Smooth muscle cell (in vitro differentiated cells): ENCODE data around the gene WDFY2. TPM values are rescaled to one million over a fixed set of nuclear protein-coding genes. Genes with fewer than 3 reads are reported as not detected.

Experiments used
- DNase-seq: peaks from one replicate; lab custom pipeline; 2025; ENCODE audit not compliant: unreplicated experiment; lab: John Stamatoyannopoulos, UW
- H2AFZ ChIP-seq: fragments of 200-600 bp; sonication (generic); 2 replicates; pipeline ENCODE4 v1.6.0; 2016; ENCODE audit warnings: antibody characterized with exemption, low read depth, mild to moderate bottlenecking
- H3F3A ChIP-seq: fragments of 200-600 bp; sonication (generic); 2 replicates; pipeline ENCODE4 v1.6.0; 2017; ENCODE audit warnings: antibody characterized with exemption, low read depth
- H3K27ac ChIP-seq: fragments of 200-600 bp; sonication (generic); 2 replicates; pipeline ENCODE4 v1.5.1; 2016; ENCODE audit warnings: low read depth, mild to moderate bottlenecking
- H3K27me3 ChIP-seq: fragments of 200-600 bp; sonication (generic); 2 replicates; pipeline ENCODE4 v1.6.1; 2016; ENCODE audit warnings: low read depth, mild to moderate bottlenecking
- H3K36me3 ChIP-seq: fragments of 200-600 bp; sonication (generic); 2 replicates; pipeline ENCODE4 v1.5.1; 2016; ENCODE audit warnings: low read depth
- H3K4me1 ChIP-seq: fragments of 200-600 bp; sonication (generic); 2 replicates; pipeline ENCODE4 v1.5.1; 2016; ENCODE audit warnings: low read depth
- H3K4me2 ChIP-seq: fragments of 200-600 bp; sonication (generic); 2 replicates; pipeline ENCODE4 v1.6.0; 2016; ENCODE audit warnings: mild to moderate bottlenecking
- H3K4me3 ChIP-seq: fragments of 200-600 bp; sonication (generic); 2 replicates; pipeline ENCODE4 v1.5.1; 2016; ENCODE audit warnings: mild to moderate bottlenecking
- H3K79me2 ChIP-seq: fragments of 200-600 bp; sonication (generic); 2 replicates; pipeline ENCODE4 v1.6.0; 2016; ENCODE audit warnings: low read depth, mild to moderate bottlenecking
- H3K9ac ChIP-seq: fragments of 200-600 bp; sonication (generic); 2 replicates; pipeline ENCODE4 v1.6.0; 2016; ENCODE audit warnings: low read depth
- H3K9me3 ChIP-seq: fragments of 200-600 bp; sonication (generic); replicated peaks from 2 replicates; pipeline ENCODE4 v1.5.1; 2016; ENCODE audit warnings: low read depth
- H4K20me1 ChIP-seq: fragments of 200-600 bp; sonication (generic); 2 replicates; pipeline ENCODE4 v1.6.0; 2016; ENCODE audit warnings: low read depth
- WGBS: methylation state at CpG from one replicate; pipeline ENCODE4 v1.1.7; 2016; ENCODE audit warnings: low lambda C conversion rate; 5-methylcytosine and 5-hydroxymethylcytosine counted together
- polyA plus RNA-seq: library from polyadenylated mRNA; unstranded; fragments of >200 nt; fragmentation: Nextera tagmentation; extraction: Ambion mirVana; gene quantifications from 2 replicates; pipeline ENCODE4 v1.2.1, GENCODE V29; 2016
- total RNA-seq: library from RNA; depleted of rRNA; stranded (reverse); fragments of >200 nt; gene quantifications from 2 replicates; pipeline ENCODE4 v1.2.3, GENCODE V29; 2014
- TF ChIP-seq, protein P1 (sequence below): fragments of 200-600 bp; sonication (generic); IDR thresholded peaks from 2 replicates; pipeline ENCODE4 v1.5.1; 2017; ENCODE audit warnings: borderline replicate concordance, mild to moderate bottlenecking, antibody characterized with exemption; ENCODE audit not compliant: insufficient read depth, poor library complexity, severe bottlenecking

Gene WDFY2
- total and polyA plus RNA-seq, 2 experiments from 2014 or later: 6.6 to 13.7 TPM

DNA sequence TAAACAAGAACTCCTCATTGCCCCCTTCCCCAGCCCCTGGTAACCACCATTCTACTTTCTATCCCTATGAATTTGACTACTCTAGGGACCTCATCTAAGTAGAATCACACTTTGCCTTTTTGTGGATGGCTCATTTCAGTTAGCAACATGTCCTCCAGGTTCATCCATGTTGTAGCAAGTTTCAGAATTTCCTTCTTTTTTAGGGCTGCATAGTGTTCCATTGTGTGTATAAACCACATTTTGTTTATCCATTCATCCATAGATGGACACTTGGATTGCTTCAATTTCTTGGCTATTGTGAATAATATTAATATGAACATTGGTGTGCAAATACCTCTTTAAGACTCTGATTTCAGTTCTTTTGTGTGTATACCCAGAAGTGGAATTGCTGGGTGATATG, 224.5 kb downstream of the WDFY2 start:
- no peaks in the 10 kb centered on the region for H3K36me3 ChIP-seq
- TF ChIP-seq, protein P1, sequence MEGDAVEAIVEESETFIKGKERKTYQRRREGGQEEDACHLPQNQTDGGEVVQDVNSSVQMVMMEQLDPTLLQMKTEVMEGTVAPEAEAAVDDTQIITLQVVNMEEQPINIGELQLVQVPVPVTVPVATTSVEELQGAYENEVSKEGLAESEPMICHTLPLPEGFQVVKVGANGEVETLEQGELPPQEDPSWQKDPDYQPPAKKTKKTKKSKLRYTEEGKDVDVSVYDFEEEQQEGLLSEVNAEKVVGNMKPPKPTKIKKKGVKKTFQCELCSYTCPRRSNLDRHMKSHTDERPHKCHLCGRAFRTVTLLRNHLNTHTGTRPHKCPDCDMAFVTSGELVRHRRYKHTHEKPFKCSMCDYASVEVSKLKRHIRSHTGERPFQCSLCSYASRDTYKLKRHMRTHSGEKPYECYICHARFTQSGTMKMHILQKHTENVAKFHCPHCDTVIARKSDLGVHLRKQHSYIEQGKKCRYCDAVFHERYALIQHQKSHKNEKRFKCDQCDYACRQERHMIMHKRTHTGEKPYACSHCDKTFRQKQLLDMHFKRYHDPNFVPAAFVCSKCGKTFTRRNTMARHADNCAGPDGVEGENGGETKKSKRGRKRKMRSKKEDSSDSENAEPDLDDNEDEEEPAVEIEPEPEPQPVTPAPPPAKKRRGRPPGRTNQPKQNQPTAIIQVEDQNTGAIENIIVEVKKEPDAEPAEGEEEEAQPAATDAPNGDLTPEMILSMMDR: no peak
- H3K4me1 ChIP-seq: peaks cover 10% of the 10 kb centered on the region
- no peaks in the 10 kb centered on the region for H3K27me3 ChIP-seq
- H3F3A ChIP-seq: peaks cover 14% of the 10 kb centered on the region
- no peaks in the 10 kb centered on the region for H4K20me1 ChIP-seq
- no peak overlapping the region for H3K9ac ChIP-seq
- no peak overlapping the region for H3K27ac ChIP-seq
- no peaks in the 10 kb centered on the region for H3K9me3 ChIP-seq
- H3K4me3 ChIP-seq: no peak overlapping the region
- DNase-seq: no peak
- H2AFZ ChIP-seq: no peak overlapping the region
- no peak overlapping the region for H3K4me2 ChIP-seq
- no peaks in the 10 kb centered on the region for H3K79me2 ChIP-seq

GRCh38 chr13:51811046-51811445, 226.8 kb downstream of the WDFY2 start:
- Histone ChIP-seq H4K20me1 (no peaks in the 10 kb centered on the region), H3K79me2 (no peaks in the 10 kb centered on the region), H3K4me1 (no peaks in the 10 kb centered on the region), H3K9me3 (no peaks in the 10 kb centered on the region), H3K36me3 (no peaks in the 10 kb centered on the region), H3F3A (no peaks in the 10 kb centered on the region), H3K27me3 (no peaks in the 10 kb centered on the region), H3K4me3 (no peak overlapping the region), H3K9ac (no peak overlapping the region), H3K27ac (no peak overlapping the region), H3K4me2 (no peak overlapping the region), H2AFZ (no peak overlapping the region)
- TF ChIP-seq, protein P1: no peak
- no peak for DNase-seq
- WGBS: 96% methylated on average over 12 of the region's 12 CpGs

GRCh38 chr13:51811920-51812451, 227.7 kb downstream of the WDFY2 start:
- H3K27me3 ChIP-seq: no peaks in the 10 kb centered on the region
- H4K20me1 ChIP-seq: no peaks in the 10 kb centered on the region
- no peaks in the 10 kb centered on the region for H3K9me3 ChIP-seq
- H3F3A ChIP-seq: no peaks in the 10 kb centered on the region
- no peak overlapping the region for H3K9ac ChIP-seq
- H3K4me1 ChIP-seq: no peaks in the 10 kb centered on the region
- no peak overlapping the region for H3K27ac ChIP-seq
- WGBS: 83% methylated on average over 4 of the region's 4 CpGs
- H3K36me3 ChIP-seq: no peaks in the 10 kb centered on the region
- H3K79me2 ChIP-seq: no peaks in the 10 kb centered on the region
- no peak overlapping the region for H3K4me2 ChIP-seq
- H2AFZ ChIP-seq: no peak overlapping the region
- TF ChIP-seq, protein P1: no peak
- DNase-seq: no peak
- no peak overlapping the region for H3K4me3 ChIP-seq

- no peak overlapping the region for H3K4me3 ChIP-seq
- H4K20me1 ChIP-seq: no peaks in the 10 kb centered on the region
- H3K4me1 ChIP-seq: no peaks in the 10 kb centered on the region
- H3K9ac ChIP-seq: no peak overlapping the region
- TF ChIP-seq, protein P1: no peak
- WGBS: 83% methylated on average over 2 of the region's 2 CpGs
- no peak overlapping the region for H3K4me2 ChIP-seq
- H3K79me2 ChIP-seq: no peaks in the 10 kb centered on the region
- no peaks in the 10 kb centered on the region for H3K27me3 ChIP-seq
- DNase-seq: no peak
- no peaks in the 10 kb centered on the region for H3F3A ChIP-seq
- no peak overlapping the region for H3K27ac ChIP-seq
- H2AFZ ChIP-seq: no peak overlapping the region
- no peaks in the 10 kb centered on the region for H3K36me3 ChIP-seq
- H3K9me3 ChIP-seq: no peaks in the 10 kb centered on the region
Measured at GRCh38 chr13:51814071-51814470, 229.8 kb downstream of the WDFY2 start.
